ENCODE measurements around the gene FOXL1.

Gene FOXL1

GRCh38 chr16:86566966-86567700 lies 11.2 kb upstream of the FOXL1 start:
- in situ Hi-C loops (cut with HindIII; ENCODE audit: low sequenced_read_pairs), result loop anchor here (25.0 kb wide), 1 partner anchor 195 kb away; no protein-coding TSS in a partner anchor

GRCh38 chr16:86567701-86568581 lies 10.4 kb upstream of the FOXL1 start:
- in situ Hi-C loops (cut with HindIII; ENCODE audit: low sequenced_read_pairs), result loop anchor here (25.0 kb wide), 1 partner anchor 194 kb away; no protein-coding TSS in a partner anchor

- in situ Hi-C loops (cut with HindIII; ENCODE audit: low sequenced_read_pairs), result loop anchor here (25.0 kb wide), 1 partner anchor 193 kb away; no protein-coding TSS in a partner anchor
Measured at GRCh38 chr16:86568677-86569623, 9.4 kb upstream of the FOXL1 start.

DNA sequence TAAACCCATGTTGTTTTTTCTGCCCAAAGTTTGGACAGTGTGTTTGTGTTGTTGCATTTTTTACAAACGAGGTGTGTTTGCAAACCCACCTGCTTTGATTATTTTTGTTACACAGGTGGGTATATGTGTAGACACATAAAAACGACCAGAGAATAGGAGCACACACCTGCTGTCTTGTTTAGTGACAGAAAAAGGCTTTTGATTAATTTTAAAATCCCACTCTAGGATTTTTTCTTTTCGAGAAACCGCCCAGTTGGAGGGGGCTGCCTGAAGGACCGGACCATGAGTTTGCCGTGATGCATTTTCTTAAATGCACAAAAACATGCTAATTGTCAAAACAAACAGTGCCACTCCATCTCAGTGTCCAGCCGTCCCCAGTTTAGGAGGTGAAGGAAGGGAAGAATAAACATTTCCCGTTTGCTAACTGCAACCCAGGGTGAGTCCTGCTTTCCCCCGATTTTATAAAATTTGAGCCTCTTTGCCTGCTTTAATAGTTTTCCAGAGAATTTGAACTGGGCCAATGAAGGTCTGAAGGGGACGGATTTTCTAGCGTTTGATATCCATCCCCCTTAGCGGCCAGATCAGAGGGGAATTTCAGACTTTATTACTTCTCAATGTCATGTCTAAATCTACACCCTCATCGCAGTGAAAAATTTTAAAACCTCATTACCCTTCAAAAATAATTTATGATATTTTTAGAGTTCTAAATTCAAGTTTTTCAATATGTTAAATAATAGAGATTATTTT lies 8.5 kb upstream of the FOXL1 start:
- in situ Hi-C loops (cut with HindIII; ENCODE audit: low sequenced_read_pairs), result loop anchor here (25.0 kb wide), 1 partner anchor 192 kb away; no protein-coding TSS in a partner anchor

DNA sequence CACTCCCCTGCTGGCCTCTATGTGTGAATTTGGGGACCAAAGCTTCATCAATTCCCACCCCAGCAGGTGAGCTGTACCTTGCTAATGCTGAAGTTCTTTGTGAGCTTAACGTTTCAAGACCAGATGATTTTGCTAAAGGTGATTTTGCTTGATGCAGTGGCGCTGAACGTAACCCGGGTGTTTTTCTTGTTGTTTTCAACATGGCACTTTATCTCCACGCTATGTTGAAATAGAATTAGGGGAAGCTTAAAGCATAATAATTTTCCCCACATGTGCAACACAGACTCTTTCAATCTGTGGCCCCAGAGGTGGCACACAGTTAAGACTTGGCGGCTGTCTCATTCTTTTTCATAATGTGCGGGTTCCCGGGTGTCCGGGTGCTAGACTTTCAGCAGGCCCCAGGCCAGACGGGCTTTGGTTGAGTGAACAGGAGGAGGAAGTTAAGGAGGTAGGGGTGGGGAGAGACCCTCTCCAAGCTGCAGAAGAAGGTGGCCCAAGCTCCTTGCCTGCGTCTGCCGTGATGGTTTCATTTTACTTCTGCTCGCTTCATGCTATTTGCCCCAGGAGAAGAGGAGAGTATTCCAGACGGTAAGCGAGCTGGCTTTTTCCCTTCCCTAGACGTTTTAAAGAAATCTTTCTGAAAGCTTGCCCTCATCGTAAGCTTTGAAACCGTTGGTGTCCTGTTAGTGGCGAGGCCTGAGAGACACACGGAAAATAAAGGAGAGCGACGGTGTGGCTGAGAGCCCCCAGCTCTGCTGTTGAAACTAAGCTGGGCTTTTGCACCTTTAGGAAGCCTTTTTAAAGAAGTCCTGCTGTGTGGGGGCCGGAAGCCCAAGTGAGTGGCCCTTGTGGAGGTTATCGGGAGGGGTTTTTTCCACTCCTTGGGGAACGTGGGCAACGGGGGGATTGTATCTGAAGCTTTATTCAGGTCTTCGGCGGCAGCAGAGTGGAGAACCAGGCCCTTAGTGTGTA lies 7.5 kb upstream of the FOXL1 start:
- in situ Hi-C loops (cut with HindIII; ENCODE audit: low sequenced_read_pairs), result loop anchor here (25.0 kb wide), 1 partner anchor 191 kb away; no protein-coding TSS in a partner anchor

GRCh38 chr16:86571530-86571915 lies 6.8 kb upstream of the FOXL1 start:
- in situ Hi-C loops (cut with HindIII; ENCODE audit: low sequenced_read_pairs), result loop anchor here (25.0 kb wide), 1 partner anchor 191 kb away; no protein-coding TSS in a partner anchor

- in situ Hi-C loops (cut with HindIII; ENCODE audit: low sequenced_read_pairs), result loop anchor here (25.0 kb wide), 1 partner anchor 190 kb away; no protein-coding TSS in a partner anchor
Measured at GRCh38 chr16:86572041-86572521, 6.3 kb upstream of the FOXL1 start.

DNA sequence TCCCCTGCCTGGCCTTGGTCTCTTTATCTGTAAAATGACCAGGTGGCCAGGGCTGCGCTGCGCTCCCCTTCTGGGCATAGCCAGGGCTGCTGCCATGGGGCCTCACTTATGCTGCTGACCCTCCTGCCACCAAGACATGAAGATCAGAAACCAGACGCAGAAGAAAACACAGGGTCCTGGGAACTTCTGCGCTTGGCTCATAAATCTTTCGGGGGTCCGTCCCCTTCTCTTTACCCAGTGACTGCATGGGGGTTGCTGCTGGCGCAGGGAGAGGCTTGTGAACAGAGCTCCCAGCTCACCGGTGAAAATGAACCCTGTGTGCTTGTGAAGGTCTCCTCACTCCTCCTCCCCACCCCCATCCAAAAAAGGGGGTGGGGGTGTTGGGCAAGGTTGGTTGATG lies 5.7 kb upstream of the FOXL1 start:
- in situ Hi-C loops (cut with HindIII; ENCODE audit: low sequenced_read_pairs), result loop anchor here (25.0 kb wide), 1 partner anchor 190 kb away; no protein-coding TSS in a partner anchor

DNA sequence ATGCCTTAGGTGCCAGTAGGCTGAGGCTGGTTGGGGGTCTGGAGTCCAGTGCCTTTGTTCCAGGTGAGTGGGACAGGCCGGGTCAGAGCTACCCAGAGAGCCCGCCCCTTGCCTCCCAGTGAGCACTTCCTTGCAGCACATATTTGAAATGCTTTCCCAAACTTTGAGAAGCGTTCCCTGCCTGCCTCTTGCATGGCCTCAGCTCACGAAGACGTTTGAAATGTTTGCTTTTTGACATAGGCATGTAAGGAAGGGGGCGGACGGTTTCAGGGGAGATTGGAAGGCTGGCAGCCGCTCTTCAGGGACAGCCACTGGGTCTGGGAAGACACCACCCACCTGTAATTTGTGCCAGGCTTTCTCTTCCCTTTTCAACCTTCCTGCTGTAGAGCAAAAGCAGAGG lies 5.1 kb upstream of the FOXL1 start:
- in situ Hi-C loops (cut with HindIII; ENCODE audit: low sequenced_read_pairs), result loop anchor here (25.0 kb wide), 1 partner anchor 189 kb away; no protein-coding TSS in a partner anchor

DNA sequence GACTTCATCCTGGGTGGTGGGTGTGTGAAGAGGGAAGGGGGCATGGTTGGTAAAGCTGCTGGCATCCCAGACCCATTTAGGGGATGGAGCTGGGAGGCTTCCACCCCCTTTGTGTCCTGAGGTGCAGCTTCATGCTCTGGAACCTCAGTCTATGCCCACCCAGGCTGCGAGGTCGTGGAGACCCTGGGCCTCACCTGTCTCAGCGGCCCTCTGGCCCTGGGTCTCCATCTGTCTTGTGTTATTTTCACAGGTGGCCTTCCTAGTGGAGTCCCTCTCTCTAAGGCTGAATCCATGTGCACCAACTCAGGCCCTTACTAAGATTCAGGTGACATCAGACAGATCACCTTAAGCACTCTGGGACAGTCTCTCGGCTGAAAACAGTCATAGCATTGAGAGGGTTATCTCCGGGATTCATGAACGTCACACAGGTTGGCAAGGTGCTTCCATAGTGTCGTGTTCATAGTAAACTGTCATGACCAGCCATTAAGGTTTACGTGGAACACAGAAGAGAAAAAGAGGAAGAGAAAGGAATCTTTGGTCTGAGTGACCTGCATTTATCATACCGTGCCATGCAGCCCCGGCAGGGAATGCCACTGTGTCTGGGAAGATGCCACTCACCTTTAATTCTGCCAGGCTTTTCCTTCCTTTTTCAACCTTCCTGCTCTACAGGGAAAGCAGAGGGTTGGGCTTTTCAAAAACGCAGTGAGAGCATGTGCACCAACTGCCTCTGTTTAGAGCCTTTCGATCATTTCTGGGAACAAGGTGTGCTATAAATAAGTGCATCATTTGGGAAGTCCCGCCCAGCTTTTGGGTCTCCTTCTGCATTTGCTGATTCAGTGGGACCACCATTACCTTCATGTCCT lies 4.5 kb upstream of the FOXL1 start:
- in situ Hi-C loops (cut with HindIII; ENCODE audit: low sequenced_read_pairs), result loop anchor here (25.0 kb wide), 1 partner anchor 188 kb away; no protein-coding TSS in a partner anchor

- in situ Hi-C loops (cut with HindIII; ENCODE audit: low sequenced_read_pairs), result loop anchor here (25.0 kb wide), 1 partner anchor 188 kb away; no protein-coding TSS in a partner anchor
Measured at GRCh38 chr16:86574646-86575045, 3.7 kb upstream of the FOXL1 start.

DNA sequence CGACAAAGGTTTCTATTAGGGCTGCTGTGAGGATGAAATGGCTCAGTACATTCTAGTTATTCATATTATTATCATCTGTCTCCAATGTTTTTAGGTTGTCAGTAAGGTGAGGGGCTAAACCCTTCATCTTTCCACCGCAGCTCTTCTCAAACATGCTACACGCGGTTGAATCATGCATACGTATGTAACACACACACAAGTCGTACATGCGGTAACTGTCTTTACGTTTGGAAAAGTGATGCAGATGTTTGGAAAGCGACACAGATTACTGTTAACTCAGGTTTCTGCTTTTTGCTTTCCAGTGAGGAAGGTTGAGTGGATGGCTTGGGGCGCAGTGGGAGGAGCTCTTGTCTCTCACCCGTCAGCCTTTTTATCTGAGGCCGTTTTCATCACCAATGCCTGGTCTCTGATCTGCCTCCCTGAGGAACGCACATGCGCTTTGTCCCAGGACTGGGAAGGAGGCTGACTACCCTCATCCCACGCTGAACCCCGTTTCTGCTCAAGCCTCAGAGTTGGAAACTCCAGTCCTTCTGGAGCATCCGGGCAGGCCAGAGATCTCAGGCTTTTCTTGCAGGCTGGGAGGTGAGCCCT lies 3.2 kb upstream of the FOXL1 start:
- in situ Hi-C loops (cut with HindIII; ENCODE audit: low sequenced_read_pairs), result no loop called here

DNA sequence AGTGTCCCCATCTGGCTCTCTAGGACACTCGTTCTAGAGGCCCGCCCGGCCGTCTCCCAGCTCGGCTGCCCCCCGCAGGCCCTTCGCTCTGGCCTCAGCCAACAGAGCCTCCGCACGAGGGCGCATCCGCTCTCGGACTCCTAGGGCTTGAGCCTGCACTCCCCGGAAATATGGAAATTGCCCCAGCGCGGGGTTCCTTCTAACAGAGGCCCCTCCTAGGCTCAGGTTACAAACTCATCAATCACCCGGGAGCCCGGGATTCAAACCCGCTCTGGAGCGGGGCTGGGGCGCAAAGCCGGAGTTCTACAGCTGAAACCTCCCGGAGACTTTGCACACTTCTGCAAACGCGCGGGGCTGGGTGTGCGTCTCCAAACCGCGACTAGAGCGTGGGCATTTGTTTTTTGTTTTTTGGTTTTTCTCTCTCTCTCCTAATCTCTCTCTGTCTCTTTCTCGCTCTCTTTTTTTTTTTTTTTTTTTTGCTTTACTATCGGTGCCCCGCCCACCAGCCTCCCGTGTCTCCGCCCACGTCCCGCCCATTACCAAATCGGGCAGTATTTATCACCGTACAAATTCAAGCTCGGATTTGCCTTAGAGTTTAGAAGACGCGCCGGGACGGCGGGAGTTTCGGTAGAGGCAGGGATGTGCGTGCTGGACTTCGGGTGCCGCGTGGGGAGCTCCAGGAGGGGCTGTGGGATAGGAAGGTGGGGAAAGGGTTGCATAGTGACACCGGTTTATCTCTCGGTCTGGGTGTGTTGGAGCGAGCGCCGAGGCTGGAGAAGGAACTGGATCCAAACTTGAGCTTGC lies 2.4 kb upstream of the FOXL1 start:
- in situ Hi-C loops (cut with HindIII; ENCODE audit: low sequenced_read_pairs), result no loop called here

- in situ Hi-C loops (cut with HindIII; ENCODE audit: low sequenced_read_pairs), result no loop called here
Measured at GRCh38 chr16:86576591-86577313, 1.6 kb upstream of the FOXL1 start.

GRCh38 chr16:86577314-86577971 lies 906 bp upstream of the FOXL1 start:
- in situ Hi-C loops (cut with HindIII; ENCODE audit: low sequenced_read_pairs), result no loop called here

All from DLD1 (cell line).